ENCODE data around the gene SOX6.

DNA sequence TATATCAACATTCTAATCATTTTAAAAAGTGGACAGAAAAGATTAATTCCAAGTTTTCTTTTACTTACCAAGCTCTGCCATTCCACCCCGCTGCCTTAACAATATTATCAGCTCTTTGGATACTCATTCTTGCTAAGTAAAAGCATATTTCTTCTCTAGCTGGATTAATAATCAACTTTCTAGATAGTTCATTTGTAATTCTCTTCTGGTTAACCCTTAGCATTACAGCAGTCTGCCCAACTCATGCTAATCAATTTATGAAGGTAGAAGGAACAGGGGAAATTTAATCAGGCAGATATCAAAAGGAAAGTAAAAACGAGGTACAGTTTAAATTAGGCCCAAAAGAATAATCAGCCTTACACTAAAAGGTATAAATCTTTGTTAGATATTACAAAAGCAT lies 41.0 kb upstream of the SOX6 start:
- TF ChIP-seq, protein P1, sequence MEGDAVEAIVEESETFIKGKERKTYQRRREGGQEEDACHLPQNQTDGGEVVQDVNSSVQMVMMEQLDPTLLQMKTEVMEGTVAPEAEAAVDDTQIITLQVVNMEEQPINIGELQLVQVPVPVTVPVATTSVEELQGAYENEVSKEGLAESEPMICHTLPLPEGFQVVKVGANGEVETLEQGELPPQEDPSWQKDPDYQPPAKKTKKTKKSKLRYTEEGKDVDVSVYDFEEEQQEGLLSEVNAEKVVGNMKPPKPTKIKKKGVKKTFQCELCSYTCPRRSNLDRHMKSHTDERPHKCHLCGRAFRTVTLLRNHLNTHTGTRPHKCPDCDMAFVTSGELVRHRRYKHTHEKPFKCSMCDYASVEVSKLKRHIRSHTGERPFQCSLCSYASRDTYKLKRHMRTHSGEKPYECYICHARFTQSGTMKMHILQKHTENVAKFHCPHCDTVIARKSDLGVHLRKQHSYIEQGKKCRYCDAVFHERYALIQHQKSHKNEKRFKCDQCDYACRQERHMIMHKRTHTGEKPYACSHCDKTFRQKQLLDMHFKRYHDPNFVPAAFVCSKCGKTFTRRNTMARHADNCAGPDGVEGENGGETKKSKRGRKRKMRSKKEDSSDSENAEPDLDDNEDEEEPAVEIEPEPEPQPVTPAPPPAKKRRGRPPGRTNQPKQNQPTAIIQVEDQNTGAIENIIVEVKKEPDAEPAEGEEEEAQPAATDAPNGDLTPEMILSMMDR (IDR thresholded peaks at IDR 0.05) = no peak
- TF ChIP-seq EZH2 (IDR thresholded peaks at IDR 0.05) = no peak
- no peak for TF ChIP-seq EZH2phosphoT487 (IDR thresholded peaks at IDR 0.05)
